Fibroblast of skin of left biceps (primary cell): Measurements from ENCODE around the gene ATP6V0E1.

Source experiments
- DNase-seq, 2 experiments: peaks; one replicate each; pipeline ENCODE4 v3.0.0-alpha.2; 2013; ENCODE audit warnings: low read depth in 2 of 2

Gene ATP6V0E1

DNA sequence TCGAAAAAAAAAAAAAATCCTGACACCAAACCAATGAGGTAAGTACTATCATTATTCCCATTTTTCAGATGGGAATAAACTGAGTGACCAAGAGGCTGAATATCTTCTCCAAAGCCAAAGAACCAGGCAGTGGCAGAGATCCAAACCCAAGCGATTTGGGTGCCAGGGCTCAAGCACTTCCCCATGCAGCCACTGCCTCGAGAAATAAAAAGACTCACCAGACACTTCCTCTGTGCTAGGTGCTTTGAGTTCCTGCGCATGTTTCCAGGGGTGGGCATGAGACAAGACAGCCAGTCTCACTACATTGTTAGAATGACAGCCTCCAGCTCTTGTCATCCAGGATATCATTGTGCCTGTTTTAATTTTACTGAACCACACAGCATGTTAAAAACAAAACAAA, 26.6 kb upstream of the ATP6V0E1 start:
- no peak for DNase-seq

- DNase-seq = no peak
These were observed 26.1 kb upstream of the ATP6V0E1 start for GRCh38 chr5:172957458-172957857.

DNA sequence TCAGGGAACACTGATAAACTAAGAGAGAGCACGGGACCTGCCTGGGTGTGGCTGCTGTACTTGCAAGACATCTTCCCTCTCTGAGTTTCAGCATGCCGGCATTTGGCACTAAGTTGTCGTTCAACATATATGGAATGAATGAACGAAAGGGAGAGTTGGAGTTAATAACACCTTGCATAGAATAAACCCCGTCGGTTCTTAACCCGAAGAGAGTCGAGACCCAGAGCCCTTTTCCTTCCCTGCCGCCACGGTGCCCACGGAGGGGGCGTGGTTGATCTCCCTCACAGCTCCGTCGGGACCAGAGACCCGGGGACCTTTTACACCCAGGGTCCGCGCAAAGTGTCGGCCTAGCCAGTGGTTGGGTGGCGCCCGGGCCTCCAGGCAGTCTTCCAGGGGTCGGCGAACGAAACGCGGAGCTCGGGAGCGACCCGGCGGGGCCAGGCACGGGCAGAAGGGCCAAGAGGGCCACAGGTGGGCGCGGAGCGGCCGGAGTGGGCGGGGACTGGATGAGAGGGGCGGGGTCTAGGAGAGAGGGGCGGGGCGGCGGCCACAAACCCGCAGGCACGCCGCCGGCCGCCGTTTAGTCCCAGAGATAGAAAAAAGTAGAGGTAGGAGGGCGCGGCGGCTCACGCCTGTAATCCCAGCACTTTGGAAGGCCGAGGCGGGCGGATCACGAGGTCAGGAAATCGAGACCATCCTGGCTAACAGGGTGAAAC, 25.1 kb upstream of the ATP6V0E1 start:
- no peak for DNase-seq

- DNase-seq = no peak
These were observed 23.5 kb upstream of the ATP6V0E1 start for GRCh38 chr5:172959824-172960799.

DNA sequence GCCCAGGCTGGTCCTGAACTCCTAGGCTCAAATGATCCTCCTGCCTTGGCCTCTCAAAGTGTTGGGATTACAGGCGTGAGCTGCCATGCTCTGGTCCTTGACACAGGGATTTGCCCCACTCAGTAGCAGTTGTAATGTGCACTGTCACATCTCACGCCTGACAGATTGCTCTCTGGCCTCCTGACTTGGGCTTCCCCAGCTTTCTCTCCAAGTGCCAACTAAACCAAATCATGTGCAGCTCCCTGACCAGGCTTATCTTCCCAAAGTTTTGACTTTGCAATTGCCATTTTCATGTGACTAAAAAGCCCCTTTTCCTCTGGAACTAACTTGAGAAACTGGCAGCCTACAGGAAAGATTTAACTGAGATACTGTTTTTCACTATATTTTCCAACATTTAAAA, 13.7 kb upstream of the ATP6V0E1 start:
- DNase-seq = no peak

- DNase-seq = no peak
These were observed 12.1 kb upstream of the ATP6V0E1 start for GRCh38 chr5:172971482-172971881.

DNA sequence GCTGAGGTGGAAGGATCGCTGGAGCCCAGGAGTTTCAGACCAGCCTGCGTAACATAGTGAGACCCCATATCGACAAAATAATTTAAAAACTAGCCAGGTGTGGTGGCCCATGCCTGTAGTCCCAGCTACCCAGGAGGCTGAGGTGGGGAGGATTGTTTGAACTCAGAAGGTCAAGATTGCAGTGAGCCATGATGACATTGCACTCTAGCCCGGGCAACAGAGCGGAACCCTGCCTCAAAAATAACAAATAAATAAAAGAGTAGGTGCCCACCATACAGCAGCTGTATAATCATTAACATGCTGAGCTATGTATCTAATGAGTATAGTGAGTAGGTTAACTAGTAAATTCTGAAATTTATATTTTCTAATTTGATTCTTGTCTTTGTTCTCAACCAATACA, 11.0 kb upstream of the ATP6V0E1 start:
- no peak for DNase-seq

GRCh38 chr5:172973127-172973916, 10.2 kb upstream of the ATP6V0E1 start:
- DNase-seq = no peak

- no peak for DNase-seq
These were observed 9.6 kb upstream of the ATP6V0E1 start for GRCh38 chr5:172973931-172974330.

GRCh38 chr5:172975289-172975688, 8.3 kb upstream of the ATP6V0E1 start:
- no peak for DNase-seq

- DNase-seq = no peak
These were observed 3.8 kb upstream of the ATP6V0E1 start for GRCh38 chr5:172979778-172980177.

DNA sequence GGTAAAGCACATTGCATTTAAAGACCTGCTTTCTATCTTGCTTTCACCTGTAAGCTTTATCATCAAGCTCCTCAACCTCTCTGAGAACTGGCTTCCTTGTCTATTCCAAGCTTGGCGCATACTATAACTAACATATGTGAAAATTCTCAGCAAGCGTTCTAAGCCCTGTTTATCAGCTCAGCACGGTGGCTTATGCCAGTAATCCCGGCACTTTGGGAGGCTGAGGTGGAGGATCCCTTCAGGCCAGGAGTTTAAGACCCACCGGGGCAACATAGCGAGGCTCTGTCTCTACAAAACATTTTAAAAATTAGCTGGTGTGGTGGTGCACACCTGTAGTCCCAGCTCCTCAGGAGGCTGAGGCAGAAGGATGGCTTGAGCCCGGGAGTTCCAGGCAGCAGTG, 1.6 kb upstream of the ATP6V0E1 start:
- DNase-seq = no peak

- DNase-seq = peak; percentile 54 to 56
These were observed 828 bp downstream of the ATP6V0E1 start for GRCh38 chr5:172984244-172984953.

DNA sequence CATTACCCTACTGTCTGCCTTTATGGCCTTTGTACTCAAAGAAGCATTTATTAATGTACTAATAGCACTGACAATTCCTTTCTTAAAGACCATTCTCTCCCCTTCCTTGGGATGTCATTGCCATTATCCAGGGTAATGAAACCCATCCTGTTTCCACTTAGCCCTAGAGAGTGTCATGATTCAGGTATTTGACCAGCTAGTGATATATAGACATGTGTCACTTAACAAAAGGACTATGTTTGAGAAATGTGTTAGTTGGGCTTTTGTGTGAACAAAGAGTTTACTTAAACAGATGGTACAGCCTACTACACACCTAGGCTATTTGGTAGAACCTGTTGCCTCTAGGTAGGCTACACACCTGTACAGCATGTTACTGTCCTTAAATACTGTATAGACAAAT, 2.0 kb downstream of the ATP6V0E1 start:
- no peak for DNase-seq

- DNase-seq = no peak
These were observed 4.7 kb downstream of the ATP6V0E1 start for GRCh38 chr5:172988276-172988675.

- no peak for DNase-seq
These were observed 7.2 kb downstream of the ATP6V0E1 start for GRCh38 chr5:172990776-172991175.

DNA sequence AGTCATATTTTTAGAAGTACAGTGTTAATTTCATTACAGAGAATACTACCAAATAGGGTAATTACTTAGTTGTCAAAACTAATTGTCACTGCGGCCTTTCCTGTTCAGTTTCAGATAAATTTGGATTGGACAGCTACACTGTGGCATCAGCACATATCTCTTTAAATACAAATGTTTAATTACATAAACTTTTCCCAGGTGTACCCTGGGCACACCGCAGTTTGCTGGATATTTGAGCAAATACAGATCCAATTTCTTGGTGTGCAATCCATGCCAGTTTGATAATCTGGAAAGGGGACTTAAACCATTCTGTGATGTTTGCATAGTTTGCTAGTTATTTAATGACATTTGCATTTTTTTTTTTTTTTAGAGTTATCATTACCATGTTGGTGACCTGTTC, 10.8 kb downstream of the ATP6V0E1 start:
- DNase-seq = no peak

DNA sequence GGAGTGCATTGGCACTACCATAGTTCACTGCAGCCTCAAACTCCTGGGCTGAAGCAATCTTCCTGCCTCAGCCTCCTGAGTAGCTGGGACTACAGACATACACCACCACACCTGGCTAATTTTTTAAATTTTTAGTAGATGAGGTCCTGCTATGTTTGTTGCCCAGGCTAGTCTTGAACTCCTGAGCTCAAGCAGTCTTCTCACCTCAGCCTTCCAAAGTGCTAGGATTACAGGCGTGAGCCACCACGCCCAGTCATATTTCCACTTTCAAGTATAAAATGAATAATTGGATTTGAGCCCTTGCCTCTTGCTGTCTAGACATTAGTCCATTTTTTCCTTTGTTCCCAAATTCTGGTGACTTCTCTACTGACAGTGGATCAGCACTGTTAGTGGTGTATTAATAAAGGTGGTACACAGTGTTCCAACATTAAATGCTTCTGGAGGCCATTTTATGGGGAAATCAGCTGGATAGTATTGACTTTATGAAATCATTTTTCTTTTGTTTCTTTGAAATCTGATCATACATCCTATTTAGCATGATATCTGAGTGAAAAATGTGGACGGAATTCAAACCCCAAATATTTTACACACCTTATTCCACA, 15.9 kb downstream of the ATP6V0E1 start:
- no peak for DNase-seq

DNA sequence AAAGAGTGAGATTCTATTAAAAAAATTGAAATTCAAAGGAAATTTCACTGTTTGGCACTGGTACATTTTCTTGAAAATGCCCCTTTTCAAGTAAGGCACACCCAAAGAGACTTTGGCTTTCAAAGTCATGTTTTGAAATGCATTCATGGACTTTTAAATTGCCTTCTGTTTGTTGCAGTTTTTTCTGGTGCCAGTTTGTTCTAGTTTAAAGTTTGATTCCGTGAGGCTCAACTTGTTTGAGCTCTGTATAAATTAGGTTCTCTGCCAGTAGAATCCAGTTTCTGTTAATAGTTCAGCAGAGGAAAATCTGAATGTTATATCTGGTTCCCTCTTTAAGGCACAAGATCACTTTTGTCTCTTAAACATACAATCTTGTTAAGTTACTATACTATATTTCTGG, 16.4 kb downstream of the ATP6V0E1 start:
- DNase-seq = no peak

- no peak for DNase-seq
These were observed 17.8 kb downstream of the ATP6V0E1 start for GRCh38 chr5:173001229-173001841.

- DNase-seq = no peak
These were observed 19.8 kb downstream of the ATP6V0E1 start for GRCh38 chr5:173003360-173003759.
